ENCODE measurements around the gene KHDRBS2. TPM values are rescaled to one million over a fixed set of nuclear protein-coding genes. Genes with fewer than 3 reads are reported as not detected.

KHDRBS2 gene
- total RNA-seq, 1 experiment from 2014 or later, result 1.2 TPM

- DNase-seq (ENCODE audit: low spot score) (no peak), ATAC-seq (no peak)
- Mint-ChIP-seq H3K27me3 (ENCODE audit: low read depth) (no peaks in the 10 kb centered on the region; the same call in 1 of the 2 replicates), H3K36me3 (peaks cover 38% of the 10 kb centered on the region), H3K9me3 (peaks cover 49% of the 10 kb centered on the region), H3K4me3 (no peak overlapping the region), H3K4me1 (no peaks in the 10 kb centered on the region), H3K27ac (no peak overlapping the region)
- ChIA-PET CTCF (no interaction called here), POLR2A (no interaction called here)
- no peak for TF ChIP-seq SP1 (CRISPR knock-in tag; conservative IDR thresholded peaks at IDR 0.05)
- no peak for TF ChIP-seq NFATC4 (CRISPR knock-in tag; IDR thresholded peaks at IDR 0.05)
- no peak for TF ChIP-seq ZNF425 (CRISPR knock-in tag; conservative IDR thresholded peaks at IDR 0.05)
- no peak for TF ChIP-seq NR1H2 (CRISPR knock-in tag; IDR thresholded peaks at IDR 0.05)
These were observed 326.8 kb downstream of the KHDRBS2 start for GRCh38 chr6:61959196-61959595.

DNA sequence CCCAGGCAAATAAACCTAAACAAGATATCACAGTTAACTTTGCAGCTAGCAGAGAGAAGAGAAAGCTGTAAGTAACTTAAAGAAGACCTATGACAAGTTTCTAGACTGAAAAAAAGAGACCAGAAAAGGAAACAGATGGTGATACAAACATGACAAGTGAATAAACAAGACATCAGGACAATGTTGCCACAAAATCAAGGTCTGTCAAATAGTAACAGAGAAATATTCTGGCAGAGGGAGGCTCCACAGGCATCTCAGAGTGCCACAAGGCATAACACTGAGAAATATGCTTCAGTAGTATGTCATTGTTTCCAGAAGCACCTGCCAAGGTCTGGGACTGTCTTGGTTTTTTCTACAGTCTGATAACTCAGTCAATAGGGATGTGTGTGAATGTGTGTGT, 332.2 kb downstream of the KHDRBS2 start:
- Mint-ChIP-seq H3K27ac (no peak overlapping the region), H3K36me3 (peaks cover 37% of the 10 kb centered on the region), H3K4me1 (no peaks in the 10 kb centered on the region), H3K27me3 (ENCODE audit: low read depth) (no peaks in the 10 kb centered on the region; the same call in 1 of the 2 replicates), H3K9me3 (peaks cover 52% of the 10 kb centered on the region), H3K4me3 (no peak overlapping the region)
- ChIA-PET POLR2A (no interaction called here), CTCF (no interaction called here)
- ATAC-seq (no peak), DNase-seq (ENCODE audit: low spot score) (no peak)
- TF ChIP-seq SP1 (CRISPR knock-in tag; conservative IDR thresholded peaks at IDR 0.05) (no peak), ELF4 (CRISPR knock-in tag; IDR thresholded peaks at IDR 0.05; ENCODE audit: low read depth) (no peak), RORB (CRISPR knock-in tag; IDR thresholded peaks at IDR 0.05) (no peak), ZNF138 (CRISPR knock-in tag; conservative IDR thresholded peaks at IDR 0.05) (no peak), NR3C1 (CRISPR knock-in tag; conservative IDR thresholded peaks at IDR 0.05; ENCODE audit: low read depth) (no peak), HMGA2 (CRISPR knock-in tag; IDR thresholded peaks at IDR 0.05) (no peak), ESRRA (CRISPR knock-in tag; IDR thresholded peaks at IDR 0.05; ENCODE audit: borderline replicate concordance) (no peak), EMX1 (CRISPR knock-in tag; IDR thresholded peaks at IDR 0.05) (no peak), GABPB1 (CRISPR knock-in tag; IDR thresholded peaks at IDR 0.05) (no peak), PRRX2 (CRISPR knock-in tag; IDR thresholded peaks at IDR 0.05) (no peak)
- TF ChIP-seq, protein P1, sequence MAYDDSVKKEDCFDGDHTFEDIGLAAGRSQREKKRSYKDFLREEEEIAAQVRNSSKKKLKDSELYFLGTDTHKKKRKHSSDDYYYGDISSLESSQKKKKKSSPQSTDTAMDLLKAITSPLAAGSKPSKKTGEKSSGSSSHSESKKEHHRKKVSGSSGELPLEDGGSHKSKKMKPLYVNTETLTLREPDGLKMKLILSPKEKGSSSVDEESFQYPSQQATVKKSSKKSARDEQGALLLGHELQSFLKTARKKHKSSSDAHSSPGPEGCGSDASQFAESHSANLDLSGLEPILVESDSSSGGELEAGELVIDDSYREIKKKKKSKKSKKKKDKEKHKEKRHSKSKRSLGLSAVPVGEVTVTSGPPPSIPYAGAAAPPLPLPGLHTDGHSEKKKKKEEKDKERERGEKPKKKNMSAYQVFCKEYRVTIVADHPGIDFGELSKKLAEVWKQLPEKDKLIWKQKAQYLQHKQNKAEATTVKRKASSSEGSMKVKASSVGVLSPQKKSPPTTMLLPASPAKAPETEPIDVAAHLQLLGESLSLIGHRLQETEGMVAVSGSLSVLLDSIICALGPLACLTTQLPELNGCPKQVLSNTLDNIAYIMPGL (CRISPR knock-in tag; IDR thresholded peaks at IDR 0.05), result no peak
- TF ChIP-seq, protein P2, sequence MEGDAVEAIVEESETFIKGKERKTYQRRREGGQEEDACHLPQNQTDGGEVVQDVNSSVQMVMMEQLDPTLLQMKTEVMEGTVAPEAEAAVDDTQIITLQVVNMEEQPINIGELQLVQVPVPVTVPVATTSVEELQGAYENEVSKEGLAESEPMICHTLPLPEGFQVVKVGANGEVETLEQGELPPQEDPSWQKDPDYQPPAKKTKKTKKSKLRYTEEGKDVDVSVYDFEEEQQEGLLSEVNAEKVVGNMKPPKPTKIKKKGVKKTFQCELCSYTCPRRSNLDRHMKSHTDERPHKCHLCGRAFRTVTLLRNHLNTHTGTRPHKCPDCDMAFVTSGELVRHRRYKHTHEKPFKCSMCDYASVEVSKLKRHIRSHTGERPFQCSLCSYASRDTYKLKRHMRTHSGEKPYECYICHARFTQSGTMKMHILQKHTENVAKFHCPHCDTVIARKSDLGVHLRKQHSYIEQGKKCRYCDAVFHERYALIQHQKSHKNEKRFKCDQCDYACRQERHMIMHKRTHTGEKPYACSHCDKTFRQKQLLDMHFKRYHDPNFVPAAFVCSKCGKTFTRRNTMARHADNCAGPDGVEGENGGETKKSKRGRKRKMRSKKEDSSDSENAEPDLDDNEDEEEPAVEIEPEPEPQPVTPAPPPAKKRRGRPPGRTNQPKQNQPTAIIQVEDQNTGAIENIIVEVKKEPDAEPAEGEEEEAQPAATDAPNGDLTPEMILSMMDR (IDR thresholded peaks at IDR 0.05), result no peak
- TF ChIP-seq, protein P3, sequence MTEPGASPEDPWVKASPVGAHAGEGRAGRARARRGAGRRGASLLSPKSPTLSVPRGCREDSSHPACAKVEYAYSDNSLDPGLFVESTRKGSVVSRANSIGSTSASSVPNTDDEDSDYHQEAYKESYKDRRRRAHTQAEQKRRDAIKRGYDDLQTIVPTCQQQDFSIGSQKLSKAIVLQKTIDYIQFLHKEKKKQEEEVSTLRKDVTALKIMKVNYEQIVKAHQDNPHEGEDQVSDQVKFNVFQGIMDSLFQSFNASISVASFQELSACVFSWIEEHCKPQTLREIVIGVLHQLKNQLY (CRISPR knock-in tag; IDR thresholded peaks at IDR 0.05), result no peak
- TF ChIP-seq, protein P4, sequence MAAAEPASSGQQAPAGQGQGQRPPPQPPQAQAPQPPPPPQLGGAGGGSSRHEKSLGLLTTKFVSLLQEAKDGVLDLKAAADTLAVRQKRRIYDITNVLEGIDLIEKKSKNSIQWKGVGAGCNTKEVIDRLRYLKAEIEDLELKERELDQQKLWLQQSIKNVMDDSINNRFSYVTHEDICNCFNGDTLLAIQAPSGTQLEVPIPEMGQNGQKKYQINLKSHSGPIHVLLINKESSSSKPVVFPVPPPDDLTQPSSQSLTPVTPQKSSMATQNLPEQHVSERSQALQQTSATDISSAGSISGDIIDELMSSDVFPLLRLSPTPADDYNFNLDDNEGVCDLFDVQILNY (CRISPR knock-in tag; IDR thresholded peaks at IDR 0.05), result no peak
- TF ChIP-seq, protein P5, sequence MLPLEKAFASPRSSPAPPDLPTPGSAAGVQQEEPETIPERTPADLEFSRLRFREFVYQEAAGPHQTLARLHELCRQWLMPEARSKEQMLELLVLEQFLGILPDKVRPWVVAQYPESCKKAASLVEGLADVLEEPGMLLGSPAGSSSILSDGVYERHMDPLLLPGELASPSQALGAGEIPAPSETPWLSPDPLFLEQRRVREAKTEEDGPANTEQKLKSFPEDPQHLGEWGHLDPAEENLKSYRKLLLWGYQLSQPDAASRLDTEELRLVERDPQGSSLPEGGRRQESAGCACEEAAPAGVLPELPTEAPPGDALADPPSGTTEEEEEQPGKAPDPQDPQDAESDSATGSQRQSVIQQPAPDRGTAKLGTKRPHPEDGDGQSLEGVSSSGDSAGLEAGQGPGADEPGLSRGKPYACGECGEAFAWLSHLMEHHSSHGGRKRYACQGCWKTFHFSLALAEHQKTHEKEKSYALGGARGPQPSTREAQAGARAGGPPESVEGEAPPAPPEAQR (CRISPR knock-in tag; IDR thresholded peaks at IDR 0.05), result no peak
- TF ChIP-seq, protein P6, sequence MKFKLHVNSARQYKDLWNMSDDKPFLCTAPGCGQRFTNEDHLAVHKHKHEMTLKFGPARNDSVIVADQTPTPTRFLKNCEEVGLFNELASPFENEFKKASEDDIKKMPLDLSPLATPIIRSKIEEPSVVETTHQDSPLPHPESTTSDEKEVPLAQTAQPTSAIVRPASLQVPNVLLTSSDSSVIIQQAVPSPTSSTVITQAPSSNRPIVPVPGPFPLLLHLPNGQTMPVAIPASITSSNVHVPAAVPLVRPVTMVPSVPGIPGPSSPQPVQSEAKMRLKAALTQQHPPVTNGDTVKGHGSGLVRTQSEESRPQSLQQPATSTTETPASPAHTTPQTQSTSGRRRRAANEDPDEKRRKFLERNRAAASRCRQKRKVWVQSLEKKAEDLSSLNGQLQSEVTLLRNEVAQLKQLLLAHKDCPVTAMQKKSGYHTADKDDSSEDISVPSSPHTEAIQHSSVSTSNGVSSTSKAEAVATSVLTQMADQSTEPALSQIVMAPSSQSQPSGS (CRISPR knock-in tag; IDR thresholded peaks at IDR 0.05; ENCODE audit: borderline replicate concordance, low read depth), result no peak
